SU-DHL-6 (cell line): ENCODE results near the gene LRRFIP2.

Experiments used
- CTCF ChIP-seq: fragments of 200-600 bp; sonication (generic); IDR thresholded peaks from one replicate; pipeline ENCODE4 v1.5.1; 2017; ENCODE audit warnings: antibody characterized with exemption, mild to moderate bottlenecking, low read length, moderate library complexity; ENCODE audit not compliant: insufficient read depth, poor library complexity, severe bottlenecking
- EZH2phosphoT487 ChIP-seq: fragments of 200-600 bp; sonication (generic), shearing (Covaris generic); conservative IDR thresholded peaks from 2 replicates; pipeline ENCODE4 v1.6.1; 2018; ENCODE audit warnings: mild to moderate bottlenecking, antibody characterized with exemption, low read length, moderate library complexity, mixed read lengths

- TF ChIP-seq CTCF (no peak), EZH2phosphoT487 (no peak)
Observed at GRCh38 chr3:37221407-37221806, 47.0 kb upstream of the LRRFIP2 start.
